SK-N-MC (cell line): ENCODE measurements around the gene SOAT1.

Experiments
- EZH2 ChIP-seq: fragments of 200-600 bp; sonication (generic); IDR thresholded peaks from one replicate; pipeline ENCODE4 v1.6.1; 2017; ENCODE audit warnings: antibody characterized with exemption
- POLR2AphosphoS5 ChIP-seq: IDR thresholded peaks from 2 replicates; pipeline ENCODE4 v1.6.1; 2012; ENCODE audit warnings: mild to moderate bottlenecking, low read depth, low read length, borderline replicate concordance

- TF ChIP-seq EZH2 (no peak), POLR2AphosphoS5 (no peak)
These were observed 47.3 kb downstream of the SOAT1 start for GRCh38 chr1:179340918-179341317.
